Liver (tissue), 9 donors: ENCODE results near the gene HPCA. TPM values are rescaled to one million over a fixed set of nuclear protein-coding genes. Genes with fewer than 3 reads are reported as not detected.

Experiments
- DNase-seq: peaks from one replicate; pipeline ENCODE4 v3.0.0-alpha.2; 2017; ENCODE audit warnings: low spot score
- H3K27ac ChIP-seq, 2 donors: one replicate each; pipeline ENCODE4 v1.7.0; 2013; ENCODE audit warnings: inconsistent platforms in 2 of 2, low read length in 2 of 2, control low read depth in 1 of 2, low read depth in 1 of 2, mild to moderate bottlenecking in 1 of 2
- H3K27me3 ChIP-seq, 4 donors: one replicate each; pipeline versions ENCODE4 v1.6.1 to v1.7.0; 2013; ENCODE audit warnings: low read length in 3 of 4, inconsistent platforms in 1 of 4, mild to moderate bottlenecking in 1 of 4, moderate library complexity in 1 of 4; ENCODE audit not compliant: control insufficient read depth in 4 of 4, insufficient read depth in 4 of 4
- H3K36me3 ChIP-seq, 4 donors: one replicate each; pipeline versions ENCODE4 v1.6.1 to v1.7.0; 2013; ENCODE audit warnings: low read length in 3 of 4, mild to moderate bottlenecking in 3 of 4, low read depth in 1 of 4, moderate library complexity in 1 of 4; ENCODE audit not compliant: control insufficient read depth in 4 of 4, insufficient read depth in 3 of 4
- H3K4me1 ChIP-seq, 4 donors: one replicate each; pipeline versions ENCODE4 v1.6.1 to v1.7.0; 2013; ENCODE audit warnings: low read length in 3 of 4, mild to moderate bottlenecking in 3 of 4, moderate library complexity in 1 of 4; ENCODE audit not compliant: control insufficient read depth in 4 of 4, insufficient read depth in 4 of 4
- H3K4me3 ChIP-seq, 3 donors: one replicate each; pipeline versions ENCODE4 v1.6.1 to v1.7.0; 2013; ENCODE audit warnings: low read length in 3 of 3, control low read depth in 1 of 3, low read depth in 1 of 3, mild to moderate bottlenecking in 1 of 3
- H3K9ac ChIP-seq, 2 donors: one replicate each; pipeline ENCODE4 v1.7.0; 2013; ENCODE audit warnings: low read length in 2 of 2, mild to moderate bottlenecking in 2 of 2, moderate library complexity in 2 of 2, control low read depth in 1 of 2, low read depth in 1 of 2
- H3K9me3 ChIP-seq, 4 donors: one replicate each; pipeline versions ENCODE4 v1.6.1 to v1.7.0; 2013; ENCODE audit warnings: low read length in 3 of 4; ENCODE audit not compliant: control insufficient read depth in 4 of 4
- EGR1 ChIP-seq, 2 donors: IDR thresholded peaks; 2 replicates each; pipeline ENCODE4 v1.6.1; 2016 to 2018; ENCODE audit warnings: antibody characterized with exemption in 2 of 2, low read depth in 2 of 2
- GABPA ChIP-seq, 2 donors: IDR thresholded peaks in 1 of 2; conservative IDR thresholded peaks in 1 of 2; 2 replicates each; pipeline ENCODE4 v1.6.1; 2016; ENCODE audit warnings: antibody characterized with exemption in 2 of 2, mild to moderate bottlenecking in 1 of 2, moderate library complexity in 1 of 2
- HNF4G ChIP-seq: IDR thresholded peaks from 2 replicates; pipeline ENCODE4 v1.6.1; 2016; ENCODE audit warnings: antibody characterized with exemption
- RAD21 ChIP-seq, 2 donors: IDR thresholded peaks; 2 replicates each; pipeline ENCODE4 v1.6.1; 2016; ENCODE audit warnings: antibody characterized with exemption in 2 of 2, mild to moderate bottlenecking in 2 of 2
- RXRA ChIP-seq, 2 donors: IDR thresholded peaks; 2 replicates each; pipeline ENCODE4 v1.6.1; 2017 to 2018; ENCODE audit warnings: antibody characterized with exemption in 2 of 2, mild to moderate bottlenecking in 1 of 2
- SP1 ChIP-seq: IDR thresholded peaks from 2 replicates; pipeline ENCODE4 v1.6.1; 2018; ENCODE audit warnings: antibody characterized with exemption, mild to moderate bottlenecking
- TAF1 ChIP-seq: conservative IDR thresholded peaks from 2 replicates; pipeline ENCODE4 v1.6.1; 2016; ENCODE audit warnings: antibody characterized with exemption, mild to moderate bottlenecking
- YY1 ChIP-seq: IDR thresholded peaks from 2 replicates; pipeline ENCODE4 v1.6.1; 2016; ENCODE audit warnings: antibody characterized with exemption, mild to moderate bottlenecking
- WGBS: extraction: QIAGEN DNeasy Blood & Tissue Kit; methylation state at CpG from one replicate; pipeline ENCODE4 v1.1.7; 2013; 5-methylcytosine and 5-hydroxymethylcytosine counted together
- polyA plus RNA-seq, 2 donors: library from polyadenylated mRNA; stranded (reverse) in 1 of 2; unstranded in 1 of 2; fragments of 200-250 nt in 1 of 2; fragments of >200 nt in 1 of 2; fragmentation: Nextera tagmentation in 1 of 2; extraction: Ambion mirVana in 1 of 2; gene quantifications; one replicate each; pipeline versions ENCODE4 v1.2.1 to v1.2.3, GENCODE V29; 2013 to 2015
- total RNA-seq, 2 donors: library from RNA; depleted of rRNA; stranded (reverse); fragments of >200 nt; gene quantifications; one replicate each; pipeline ENCODE4 v1.2.3, GENCODE V29; 2014
- TF ChIP-seq, protein P1 (sequence below): IDR thresholded peaks from 2 replicates; pipeline ENCODE4 v1.6.1; 2016; ENCODE audit warnings: antibody characterized with exemption
- TF ChIP-seq, protein P2 (sequence below): fragments of 150-350 bp; IDR thresholded peaks from 2 replicates; pipeline ENCODE4 v1.5.1; 2017; ENCODE audit warnings: improper control_type of control experiment, low read depth, low read length; ENCODE audit not compliant: missing input control
- TF ChIP-seq, protein P3 (sequence below): IDR thresholded peaks from 2 replicates; pipeline ENCODE4 v1.6.1; 2016; ENCODE audit warnings: antibody characterized with exemption, mild to moderate bottlenecking
- donor health status: healthy.
- donor health status: healthy.
- donor health status: healthy.
- donor health status: healthy.
- donor health status: healthy.

The HPCA gene
- total and polyA plus RNA-seq, 4 donors = not detected

DNA sequence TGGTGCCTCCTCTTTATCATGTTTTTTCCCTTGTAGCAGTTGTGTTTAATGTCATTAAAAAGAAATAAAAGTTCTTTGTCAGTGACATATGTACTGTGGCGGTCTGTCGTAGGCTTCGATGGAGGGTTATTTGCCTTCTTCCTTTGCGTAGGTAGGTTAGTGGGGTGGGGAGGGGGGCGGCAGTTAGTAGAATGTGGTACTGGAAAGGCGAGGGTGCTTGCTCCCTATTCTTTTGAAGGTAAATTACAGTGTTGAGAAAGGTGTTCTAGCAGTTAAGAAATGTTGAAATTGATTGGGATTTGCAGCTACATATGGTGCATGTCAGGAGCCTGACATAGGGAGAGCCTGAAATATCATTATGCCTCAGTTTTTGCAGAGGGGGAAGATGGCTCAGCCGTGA lies 27.5 kb upstream of the HPCA start:
- Histone ChIP-seq H3K4me1 (peaks cover 4 to 17% (median 10%) of the 10 kb centered on the region in 4 donors), H3K36me3 (peaks cover 0 to 40% (median 21%) of the 10 kb centered on the region in 4 donors), H3K27me3 (no peaks in the 10 kb centered on the region), H3K9ac (no peak overlapping the region), H3K9me3 (no peaks in the 10 kb centered on the region), H3K4me3 (no peak overlapping the region), H3K27ac (no peak overlapping the region)
- no peak for DNase-seq
- 95% methylated on average over 7 of the region's 7 CpGs for WGBS
- TF ChIP-seq SP1 (no peak), HNF4G (no peak), EGR1 (IDR thresholded peaks at IDR 0.05; ENCODE audit: low read depth in 2 of 2) (no peak), GABPA (IDR thresholded peaks at IDR 0.05 in 1 of 2, conservative IDR thresholded peaks at IDR 0.05 in 1 of 2) (no peak), RXRA (IDR thresholded peaks at IDR 0.05) (no peak), YY1 (no peak)
- TF ChIP-seq, protein P1, sequence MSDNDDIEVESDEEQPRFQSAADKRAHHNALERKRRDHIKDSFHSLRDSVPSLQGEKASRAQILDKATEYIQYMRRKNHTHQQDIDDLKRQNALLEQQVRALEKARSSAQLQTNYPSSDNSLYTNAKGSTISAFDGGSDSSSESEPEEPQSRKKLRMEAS = no peak
- TF ChIP-seq, protein P2, sequence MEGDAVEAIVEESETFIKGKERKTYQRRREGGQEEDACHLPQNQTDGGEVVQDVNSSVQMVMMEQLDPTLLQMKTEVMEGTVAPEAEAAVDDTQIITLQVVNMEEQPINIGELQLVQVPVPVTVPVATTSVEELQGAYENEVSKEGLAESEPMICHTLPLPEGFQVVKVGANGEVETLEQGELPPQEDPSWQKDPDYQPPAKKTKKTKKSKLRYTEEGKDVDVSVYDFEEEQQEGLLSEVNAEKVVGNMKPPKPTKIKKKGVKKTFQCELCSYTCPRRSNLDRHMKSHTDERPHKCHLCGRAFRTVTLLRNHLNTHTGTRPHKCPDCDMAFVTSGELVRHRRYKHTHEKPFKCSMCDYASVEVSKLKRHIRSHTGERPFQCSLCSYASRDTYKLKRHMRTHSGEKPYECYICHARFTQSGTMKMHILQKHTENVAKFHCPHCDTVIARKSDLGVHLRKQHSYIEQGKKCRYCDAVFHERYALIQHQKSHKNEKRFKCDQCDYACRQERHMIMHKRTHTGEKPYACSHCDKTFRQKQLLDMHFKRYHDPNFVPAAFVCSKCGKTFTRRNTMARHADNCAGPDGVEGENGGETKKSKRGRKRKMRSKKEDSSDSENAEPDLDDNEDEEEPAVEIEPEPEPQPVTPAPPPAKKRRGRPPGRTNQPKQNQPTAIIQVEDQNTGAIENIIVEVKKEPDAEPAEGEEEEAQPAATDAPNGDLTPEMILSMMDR = no peak
- TF ChIP-seq, protein P3, sequence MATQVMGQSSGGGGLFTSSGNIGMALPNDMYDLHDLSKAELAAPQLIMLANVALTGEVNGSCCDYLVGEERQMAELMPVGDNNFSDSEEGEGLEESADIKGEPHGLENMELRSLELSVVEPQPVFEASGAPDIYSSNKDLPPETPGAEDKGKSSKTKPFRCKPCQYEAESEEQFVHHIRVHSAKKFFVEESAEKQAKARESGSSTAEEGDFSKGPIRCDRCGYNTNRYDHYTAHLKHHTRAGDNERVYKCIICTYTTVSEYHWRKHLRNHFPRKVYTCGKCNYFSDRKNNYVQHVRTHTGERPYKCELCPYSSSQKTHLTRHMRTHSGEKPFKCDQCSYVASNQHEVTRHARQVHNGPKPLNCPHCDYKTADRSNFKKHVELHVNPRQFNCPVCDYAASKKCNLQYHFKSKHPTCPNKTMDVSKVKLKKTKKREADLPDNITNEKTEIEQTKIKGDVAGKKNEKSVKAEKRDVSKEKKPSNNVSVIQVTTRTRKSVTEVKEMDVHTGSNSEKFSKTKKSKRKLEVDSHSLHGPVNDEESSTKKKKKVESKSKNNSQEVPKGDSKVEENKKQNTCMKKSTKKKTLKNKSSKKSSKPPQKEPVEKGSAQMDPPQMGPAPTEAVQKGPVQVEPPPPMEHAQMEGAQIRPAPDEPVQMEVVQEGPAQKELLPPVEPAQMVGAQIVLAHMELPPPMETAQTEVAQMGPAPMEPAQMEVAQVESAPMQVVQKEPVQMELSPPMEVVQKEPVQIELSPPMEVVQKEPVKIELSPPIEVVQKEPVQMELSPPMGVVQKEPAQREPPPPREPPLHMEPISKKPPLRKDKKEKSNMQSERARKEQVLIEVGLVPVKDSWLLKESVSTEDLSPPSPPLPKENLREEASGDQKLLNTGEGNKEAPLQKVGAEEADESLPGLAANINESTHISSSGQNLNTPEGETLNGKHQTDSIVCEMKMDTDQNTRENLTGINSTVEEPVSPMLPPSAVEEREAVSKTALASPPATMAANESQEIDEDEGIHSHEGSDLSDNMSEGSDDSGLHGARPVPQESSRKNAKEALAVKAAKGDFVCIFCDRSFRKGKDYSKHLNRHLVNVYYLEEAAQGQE = no peak

DNA sequence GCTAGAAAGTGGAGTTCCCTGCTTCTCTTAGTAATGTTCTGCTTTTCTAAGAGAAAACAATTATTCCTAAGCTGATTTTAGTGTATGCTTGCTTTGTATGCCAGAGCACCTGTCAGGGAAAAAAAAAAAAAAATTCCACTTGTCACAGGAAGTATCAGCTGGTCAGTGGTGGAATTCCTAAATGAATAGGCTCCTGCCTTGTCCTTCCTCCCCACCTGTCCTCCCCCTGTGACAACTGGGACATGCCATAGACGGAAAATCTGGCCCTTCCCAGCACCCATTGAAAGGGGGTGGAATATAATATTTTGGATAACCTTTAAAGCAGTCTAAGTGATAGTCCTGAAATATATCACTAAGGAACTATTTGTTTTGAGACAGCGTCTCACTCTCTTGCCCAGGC lies 26.4 kb upstream of the HPCA start:
- Histone ChIP-seq H3K4me1 (peaks cover 4 to 22% (median 12%) of the 10 kb centered on the region in 4 donors), H3K27me3 (no peaks in the 10 kb centered on the region), H3K36me3 (peaks cover 0 to 32% (median 17%) of the 10 kb centered on the region in 4 donors), H3K27ac (no peak overlapping the region), H3K9ac (no peak overlapping the region), H3K9me3 (no peaks in the 10 kb centered on the region), H3K4me3 (no peak overlapping the region)
- no peak for DNase-seq
- TF ChIP-seq, protein P3 = no peak
- no peak for TF ChIP-seq TAF1
- TF ChIP-seq RAD21 (IDR thresholded peaks at IDR 0.05) = no peak
- TF ChIP-seq SP1 = no peak
- TF ChIP-seq, protein P1 = no peak
- WGBS = 98% methylated on average over 2 of the region's 2 CpGs
